Activated effector memory CD4-positive, alpha-beta T cell treated with Interleukin-2 at 50 U/mL for 16 hours (primary cell): ENCODE results near the gene TSSC4.
A peak's percentile ranks its signal among the peaks of the same experiment; 100 is the strongest.

Source experiments
- DNase-seq: peaks from one replicate; pipeline ENCODE4 v3.0.0-alpha.2; 2020

Gene TSSC4

DNA sequence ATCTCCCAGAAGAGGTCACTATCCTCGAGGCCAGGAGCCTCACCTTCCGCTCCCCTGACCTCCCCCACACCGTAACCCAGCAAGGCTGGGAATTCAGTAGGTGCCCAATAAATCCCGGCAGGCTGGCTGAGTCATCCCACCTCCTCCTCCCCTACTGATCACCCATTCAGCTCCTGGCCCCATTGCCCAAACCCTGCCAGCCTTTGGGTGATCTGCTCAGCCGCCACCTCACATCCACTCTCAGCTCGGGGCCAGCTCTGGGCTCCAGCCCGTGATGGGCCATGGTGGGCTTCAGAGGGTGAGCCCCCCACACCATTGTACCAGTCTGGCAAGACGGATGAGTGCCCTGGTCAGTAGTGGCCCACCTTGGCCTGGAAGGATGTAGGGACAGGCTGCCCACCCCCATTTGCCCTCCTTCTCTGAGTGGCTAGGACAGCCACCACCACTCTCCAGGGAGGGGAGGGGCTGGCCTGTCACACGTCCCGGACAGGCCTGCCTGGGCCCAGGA is 35.5 kb downstream of the TSSC4 start:
- DNase-seq, result no peak

DNA sequence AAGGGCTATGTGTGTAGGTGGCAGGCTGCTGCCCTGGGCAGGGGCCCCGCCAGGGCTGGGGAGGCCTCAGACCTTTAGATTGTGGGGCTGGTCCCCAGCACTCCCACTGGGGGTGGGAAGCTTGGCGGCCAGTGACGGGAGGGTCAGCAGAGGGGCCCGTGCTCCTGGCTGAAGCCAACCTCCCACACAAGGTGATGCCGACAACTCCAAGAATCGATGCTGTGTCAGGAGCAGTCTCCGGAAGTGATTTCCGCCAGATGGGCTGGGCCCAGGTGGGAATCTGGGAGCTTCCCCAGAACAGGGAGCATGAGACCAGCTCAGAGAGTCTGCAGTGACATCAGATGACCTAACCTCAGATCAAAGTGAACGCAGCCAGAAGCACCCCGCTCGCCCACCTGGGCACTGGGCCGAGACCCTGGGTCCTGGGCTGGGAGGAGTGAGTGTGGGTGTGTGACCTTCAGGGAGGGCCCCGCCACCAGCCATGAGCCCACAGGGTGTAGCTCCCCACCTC is 36.0 kb downstream of the TSSC4 start:
- no peak for DNase-seq

DNA sequence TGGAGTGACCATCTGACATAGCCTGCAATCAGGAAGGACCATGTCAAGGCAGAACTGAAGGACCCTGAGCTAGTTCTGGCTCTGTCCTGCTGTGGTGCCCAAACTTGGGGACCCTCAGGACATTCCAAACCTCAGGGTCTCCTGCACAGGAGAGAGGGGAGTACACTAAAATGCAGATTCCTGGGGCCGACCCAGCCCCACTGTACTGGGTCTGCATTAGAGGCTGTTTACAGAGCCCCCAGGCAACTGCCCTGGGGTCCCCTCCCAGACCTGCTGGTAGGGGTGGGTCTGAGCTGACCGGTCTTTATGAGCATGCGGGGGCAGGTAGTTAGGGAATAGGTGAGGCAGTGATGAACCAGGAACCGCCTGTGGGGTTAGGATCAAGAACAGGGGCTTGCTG is 37.0 kb downstream of the TSSC4 start:
- no peak for DNase-seq

DNA sequence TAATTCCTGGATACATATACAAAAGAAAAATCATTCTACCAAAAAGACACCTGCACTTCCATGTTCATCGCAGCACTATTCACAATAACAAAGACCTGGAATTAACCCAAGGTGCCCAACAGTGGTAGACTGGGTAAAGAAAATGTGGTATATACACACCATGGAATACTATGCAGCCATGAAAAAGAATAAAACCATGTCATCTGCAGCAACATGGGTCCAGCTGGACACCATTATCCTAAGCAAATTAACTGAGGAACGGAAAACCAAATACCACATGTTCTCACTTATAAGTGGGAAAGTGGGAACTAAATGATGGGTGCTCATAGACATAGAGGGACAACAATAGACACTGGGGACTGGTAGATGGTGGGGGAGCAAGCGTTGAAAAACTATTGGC is 39.3 kb downstream of the TSSC4 start:
- no peak for DNase-seq

DNA sequence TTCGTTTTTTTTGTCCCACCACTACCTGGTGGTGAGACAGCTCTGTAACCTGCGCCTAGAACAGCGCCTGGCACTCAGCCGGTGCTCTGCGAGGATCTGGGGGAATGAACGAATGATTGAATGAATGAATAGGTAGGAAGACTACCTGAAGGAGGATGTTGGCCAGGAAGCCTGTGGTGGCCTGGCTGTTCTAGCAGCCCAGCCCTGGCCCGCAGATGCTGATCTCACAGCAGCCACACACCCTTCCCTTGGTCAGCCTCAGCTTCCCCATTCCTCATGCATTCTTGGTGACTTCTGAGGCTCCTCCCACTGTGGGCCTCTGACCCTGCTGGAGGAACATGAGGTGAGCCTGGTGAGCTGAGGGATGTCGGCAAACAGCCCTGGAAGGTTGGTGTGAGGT is 40.1 kb downstream of the TSSC4 start:
- DNase-seq, result no peak

DNA sequence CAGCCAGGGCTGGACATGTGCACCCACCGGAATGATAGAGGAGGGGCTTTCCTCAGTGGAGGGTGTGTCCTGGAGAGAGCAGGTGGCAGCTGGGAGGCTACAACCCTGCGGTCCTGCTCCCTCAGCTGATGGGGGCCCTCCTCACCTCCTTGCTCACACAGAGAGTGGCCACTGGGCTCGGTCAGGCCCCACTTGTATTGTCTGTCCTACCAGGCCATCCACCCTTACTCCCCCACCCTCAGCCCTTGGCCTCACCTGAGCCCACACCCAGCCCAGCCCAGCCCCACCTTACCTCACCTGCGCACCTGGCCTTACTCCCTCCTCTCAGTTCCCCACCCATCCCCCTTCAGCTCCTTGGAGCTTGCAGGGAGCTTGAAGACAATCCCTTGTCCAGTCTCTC is 40.6 kb downstream of the TSSC4 start:
- no peak for DNase-seq

DNA sequence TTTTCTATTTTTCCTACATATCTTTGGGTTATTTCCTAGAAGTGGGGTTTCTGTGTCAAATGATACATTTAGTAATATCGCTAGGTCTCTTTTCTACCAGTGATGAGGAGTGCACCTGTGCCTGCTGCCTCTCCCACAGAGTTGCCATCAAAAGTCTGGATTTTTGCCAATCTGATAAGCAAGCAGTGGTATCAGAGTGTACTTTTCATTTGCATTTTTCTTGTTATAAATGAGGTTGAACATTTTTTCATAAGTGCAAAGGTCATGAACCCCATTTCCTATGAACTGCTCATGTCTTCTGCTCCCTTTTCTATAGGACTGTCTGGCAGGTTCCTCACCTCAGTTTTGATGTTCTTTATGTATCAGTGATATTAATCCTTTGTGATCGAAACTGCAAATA is 42.0 kb downstream of the TSSC4 start:
- no peak for DNase-seq

DNA sequence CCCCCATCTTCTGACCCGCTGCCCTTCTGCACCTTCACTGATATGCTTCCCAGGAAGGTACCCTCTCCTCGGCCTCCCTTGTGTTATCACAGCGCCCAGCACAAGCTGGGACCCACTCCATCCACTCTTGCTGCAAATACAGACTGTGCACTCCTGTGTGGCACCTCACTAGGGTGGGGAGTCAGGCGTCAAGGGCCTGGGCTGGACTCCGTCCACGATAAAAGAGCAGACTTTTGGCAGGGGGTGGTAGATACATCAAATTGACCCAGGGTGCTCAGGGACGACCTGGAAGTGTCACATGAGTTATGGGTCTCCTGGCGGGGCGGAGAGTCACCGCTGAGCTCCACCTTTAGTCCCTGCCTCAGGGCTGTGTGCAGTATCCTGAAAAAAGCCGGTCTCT is 42.9 kb downstream of the TSSC4 start:
- DNase-seq, result no peak

DNA sequence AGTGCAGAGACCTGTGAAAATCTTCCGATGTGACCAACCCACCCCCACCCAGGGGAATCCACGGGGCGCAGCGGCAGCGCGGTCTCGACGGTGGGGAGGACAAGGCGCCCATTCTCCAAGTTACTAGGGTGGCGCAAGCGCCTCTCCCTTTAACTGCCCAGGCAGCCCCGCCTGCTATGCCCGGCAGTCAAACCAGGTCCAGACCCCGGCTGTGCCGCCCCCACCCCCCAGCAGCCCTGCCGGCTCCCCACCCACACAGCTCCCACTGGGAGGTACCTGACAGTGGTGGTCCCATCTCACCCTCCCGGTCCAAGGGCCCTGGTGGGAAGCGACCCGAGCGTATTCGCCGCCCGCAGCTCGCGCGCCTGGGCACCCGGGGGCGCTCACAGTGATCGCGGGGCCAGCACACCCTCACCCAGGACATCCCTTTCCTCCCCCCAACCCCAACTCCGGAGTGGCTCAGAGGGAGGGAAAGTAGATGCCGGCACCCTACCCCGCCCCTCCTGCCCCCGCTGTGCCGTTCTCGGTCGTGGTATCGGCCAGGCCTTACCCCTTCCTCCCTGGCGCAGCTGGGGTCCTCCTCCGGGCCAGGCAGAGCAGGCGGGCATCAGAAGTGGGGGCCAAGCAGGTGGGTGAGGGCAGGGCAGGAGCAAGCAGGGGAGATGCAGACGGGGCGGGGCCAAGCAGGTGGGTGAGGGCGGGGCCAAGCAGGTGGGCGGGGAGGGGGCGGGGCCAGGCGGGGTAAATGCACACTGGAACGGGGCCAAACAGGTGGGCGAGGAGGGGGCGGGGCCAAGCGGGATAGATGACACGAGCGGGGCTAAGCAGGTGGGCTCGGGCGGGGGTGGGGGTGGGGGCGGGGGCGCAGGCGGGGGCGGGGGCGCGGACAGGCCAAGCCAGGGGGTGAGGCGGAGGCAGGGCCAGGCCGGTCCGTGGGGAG is 43.6 kb downstream of the TSSC4 start, which contains the start of gene TRPM5:
Gene TRPM5 (minus strand): TSS at position 634 of the 940 bp plus-strand sequence. CDS start 21,478 bp downstream, outside the sequence.
- peak; percentile 56 for DNase-seq

DNA sequence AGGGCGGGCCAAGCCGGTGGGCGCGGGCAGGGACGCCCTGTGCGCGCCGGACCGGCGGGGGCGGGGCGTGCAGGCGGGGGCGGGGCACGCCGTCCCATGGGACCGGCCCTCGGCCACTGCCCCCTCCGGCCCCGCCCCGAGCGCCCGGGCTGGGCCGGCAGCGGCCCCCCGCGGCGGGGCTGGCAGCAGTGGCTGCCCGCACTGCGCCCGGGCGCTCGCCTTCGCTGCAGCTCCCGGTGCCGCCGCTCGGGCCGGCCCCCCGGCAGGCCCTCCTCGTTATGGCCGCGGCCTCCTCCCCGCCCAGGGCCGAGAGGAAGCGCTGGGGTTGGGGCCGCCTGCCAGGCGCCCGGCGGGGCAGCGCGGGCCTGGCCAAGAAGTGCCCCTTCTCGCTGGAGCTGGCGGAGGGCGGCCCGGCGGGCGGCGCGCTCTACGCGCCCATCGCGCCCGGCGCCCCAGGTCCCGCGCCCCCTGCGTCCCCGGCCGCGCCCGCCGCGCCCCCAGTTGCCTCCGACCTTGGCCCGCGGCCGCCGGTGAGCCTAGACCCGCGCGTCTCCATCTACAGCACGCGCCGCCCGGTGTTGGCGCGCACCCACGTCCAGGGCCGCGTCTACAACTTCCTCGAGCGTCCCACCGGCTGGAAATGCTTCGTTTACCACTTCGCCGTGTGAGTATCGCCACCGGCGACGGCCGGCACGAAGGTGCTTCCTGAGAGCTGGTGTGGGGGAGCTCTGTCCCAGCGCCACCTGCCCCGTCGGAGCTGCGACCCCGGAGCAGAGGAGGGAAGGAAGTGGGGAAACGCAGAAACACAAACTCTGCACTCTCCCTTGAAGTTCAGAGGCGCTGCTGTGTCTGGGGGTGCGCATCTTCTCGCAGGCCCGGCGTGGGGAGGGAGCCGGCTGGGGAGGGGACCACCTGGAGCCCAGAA is 44.5 kb downstream of the TSSC4 start, which contains the start of gene KCNQ1:
Gene KCNQ1 (plus strand): TSS at position 188 of the 925 bp plus-strand sequence. CDS start 91 bp downstream, at position 279.
- no peak for DNase-seq

DNA sequence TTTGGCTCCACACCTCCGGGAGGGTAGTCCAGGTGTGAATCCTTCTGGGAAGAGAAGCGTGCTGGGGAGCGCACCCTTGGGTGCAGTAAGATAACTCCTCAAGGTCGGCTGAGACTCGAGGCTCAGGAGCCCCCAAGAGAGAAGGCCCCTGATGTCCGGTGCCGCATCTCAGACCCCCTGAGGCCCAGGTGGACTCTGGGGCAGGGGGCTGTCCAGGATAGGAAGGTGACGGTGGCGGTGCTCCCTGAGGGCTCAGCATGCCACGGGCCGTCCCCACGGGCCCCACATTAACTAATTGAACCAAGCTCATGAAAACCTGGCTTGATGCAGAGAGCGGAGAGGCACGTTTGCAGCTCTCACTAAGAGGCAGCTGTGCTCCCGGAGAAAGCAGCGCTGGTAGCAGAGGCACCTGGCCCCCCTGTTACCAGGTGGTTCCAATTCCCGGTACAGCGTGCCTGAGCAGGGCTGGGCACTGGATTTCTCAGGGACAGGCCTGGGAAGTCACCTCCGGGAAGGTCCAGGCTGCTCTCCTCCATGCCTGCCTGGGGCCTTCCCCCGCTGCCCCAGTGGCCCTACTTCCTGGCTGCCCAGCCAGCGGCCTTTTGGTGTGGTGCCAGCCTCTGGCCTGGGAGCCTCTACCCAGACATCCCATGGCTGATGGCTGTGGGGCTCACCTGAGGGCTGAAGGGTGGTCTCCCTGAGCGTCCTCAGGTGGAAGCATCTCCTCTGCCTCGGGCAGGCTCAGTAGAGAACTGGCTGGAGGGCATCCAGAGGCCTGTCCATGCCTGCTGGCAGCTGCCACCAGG is 45.4 kb downstream of the TSSC4 start:
- no peak for DNase-seq

DNA sequence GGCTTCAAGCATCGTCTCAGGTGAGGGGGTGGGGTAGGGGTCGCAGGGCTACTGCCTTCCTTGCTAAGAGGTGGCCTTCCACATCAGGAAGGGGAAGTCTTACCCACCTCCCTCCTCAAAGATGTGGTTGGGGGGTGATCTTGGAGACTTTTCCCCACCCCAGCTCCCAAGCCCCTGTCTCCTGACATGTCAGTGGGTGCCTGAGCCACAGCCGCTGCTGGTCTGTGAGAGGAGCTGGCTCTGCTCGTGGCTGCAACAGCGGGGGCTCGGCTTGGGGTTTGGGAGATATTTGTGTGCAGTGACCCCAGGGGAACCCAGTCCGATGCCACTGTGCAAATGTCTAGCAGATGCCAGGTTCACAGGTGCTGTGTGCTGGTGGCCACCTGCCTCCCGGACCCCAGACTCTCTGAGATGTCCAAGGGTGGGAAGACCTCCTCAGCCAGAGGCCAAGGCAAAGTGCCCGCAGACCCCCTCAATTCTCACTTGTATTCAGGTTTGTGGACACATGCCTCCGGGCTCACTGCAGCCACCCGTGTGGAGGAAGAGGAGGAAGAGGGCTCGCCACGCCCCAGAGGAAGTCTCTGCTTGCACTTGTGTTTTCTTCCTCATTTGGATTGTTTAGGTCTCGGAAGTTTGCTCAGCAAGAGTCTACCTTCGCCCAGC is 46.2 kb downstream of the TSSC4 start:
- no peak for DNase-seq

DNA sequence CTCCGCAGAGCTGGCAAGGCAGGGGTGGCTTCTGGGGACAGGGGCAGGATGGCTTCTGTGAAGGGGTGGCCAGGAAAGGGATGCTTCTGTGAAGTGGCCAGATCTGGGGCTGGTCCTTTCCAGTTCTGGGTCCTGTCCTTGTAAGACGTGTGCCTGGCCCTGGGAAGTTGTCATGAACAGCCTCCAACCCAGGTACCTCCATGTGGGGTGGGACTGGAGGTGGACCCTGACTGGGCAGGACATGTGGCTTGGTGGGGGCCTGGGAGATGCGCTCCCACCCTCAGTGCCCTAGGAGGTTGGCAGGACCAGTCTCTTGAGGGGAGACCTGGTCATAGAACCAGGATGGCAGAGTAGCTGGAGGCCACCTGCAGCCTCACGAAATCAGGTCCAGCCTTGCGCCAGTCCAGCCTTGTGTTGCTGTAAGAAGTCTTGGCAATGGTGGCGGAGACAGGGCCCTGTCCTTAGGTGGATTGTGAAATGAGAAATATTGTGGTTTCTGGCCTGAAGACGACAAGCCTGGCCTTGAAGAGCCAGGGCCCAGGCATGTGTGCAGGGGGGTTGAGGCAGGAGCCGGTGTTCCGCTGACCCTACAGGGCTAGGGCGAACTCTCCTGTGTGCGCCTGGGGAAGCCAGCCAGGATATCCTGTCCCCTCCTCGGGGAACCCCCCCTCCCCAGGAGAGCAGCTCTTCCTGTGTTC is 46.9 kb downstream of the TSSC4 start:
- DNase-seq, result no peak

DNA sequence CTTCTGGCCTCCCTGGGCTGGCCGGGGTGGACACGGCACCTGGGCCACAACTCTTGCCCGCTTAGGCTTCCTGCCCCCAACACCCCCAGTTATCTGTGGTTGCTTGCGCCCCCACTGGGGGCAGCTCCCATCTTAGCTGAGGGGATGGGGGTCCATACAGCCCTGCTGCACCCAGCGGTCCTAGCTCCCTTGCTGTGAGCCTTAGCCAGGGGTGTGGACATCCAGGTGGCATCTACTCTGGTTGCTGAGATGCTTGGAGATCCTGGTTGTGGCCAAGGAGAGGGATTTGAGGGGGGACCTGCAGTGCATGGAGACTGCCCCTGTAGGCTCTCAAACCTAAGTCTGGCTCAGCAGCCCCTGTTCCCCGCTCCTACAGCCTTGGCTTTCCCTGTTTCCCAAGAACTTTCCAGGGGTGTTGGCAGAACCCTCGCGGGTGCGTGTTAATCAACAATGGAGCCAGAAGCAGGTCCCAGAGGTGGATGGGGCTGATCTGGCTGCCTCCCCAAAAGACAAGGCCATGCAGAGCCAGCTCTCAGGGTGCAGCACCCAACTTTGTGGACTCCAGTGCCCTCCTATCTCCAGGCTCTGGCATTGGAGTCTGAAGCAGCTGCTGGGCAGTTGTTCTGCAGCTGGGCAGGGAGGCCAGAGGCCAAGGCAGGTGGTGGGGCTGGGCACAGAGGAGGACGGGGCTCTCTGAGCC is 47.6 kb downstream of the TSSC4 start:
- DNase-seq, result no peak

DNA sequence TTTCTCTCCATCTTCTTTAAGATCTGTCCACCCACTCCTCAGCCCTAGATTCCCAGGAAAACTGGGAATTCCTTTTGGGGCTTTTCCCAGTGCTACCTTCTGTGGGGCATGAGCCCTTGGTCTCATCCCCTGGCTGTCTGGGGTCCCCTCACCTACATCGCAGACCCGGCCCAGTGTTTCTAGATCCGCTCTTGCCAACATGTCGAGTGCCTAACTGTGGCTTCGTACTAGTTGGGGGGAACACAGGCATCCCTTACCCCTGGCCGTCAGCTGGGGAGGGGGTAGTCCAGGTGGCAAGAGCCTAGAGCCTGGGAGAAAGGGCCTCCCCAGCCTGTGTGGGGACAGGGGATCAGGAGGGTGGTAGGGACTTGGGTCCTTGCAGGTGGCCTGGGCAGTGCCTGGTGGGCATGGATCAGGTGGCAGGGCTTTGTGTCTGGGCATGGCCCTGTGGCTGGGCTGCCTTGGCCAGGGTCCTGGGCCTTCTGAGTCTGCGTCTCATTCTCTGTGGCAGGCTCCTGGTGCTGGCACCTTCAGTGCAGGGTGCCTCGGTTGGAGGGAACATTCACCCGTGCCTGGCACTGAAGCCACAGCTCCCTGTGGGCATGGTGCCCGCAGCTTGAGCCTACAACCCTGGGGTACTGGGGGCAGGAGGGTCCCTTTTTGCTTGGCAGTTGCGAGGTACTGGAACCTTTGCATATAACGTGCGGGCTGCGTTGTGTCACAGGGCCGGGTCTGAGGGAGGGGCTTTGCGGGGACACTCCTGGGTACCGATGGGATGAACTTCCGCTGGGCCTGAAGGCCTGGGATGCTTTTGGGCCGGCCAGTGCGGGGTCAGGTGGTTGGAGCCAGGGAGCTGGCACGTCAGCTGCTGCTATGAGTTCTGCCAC is 48.4 kb downstream of the TSSC4 start:
- DNase-seq, result no peak

DNA sequence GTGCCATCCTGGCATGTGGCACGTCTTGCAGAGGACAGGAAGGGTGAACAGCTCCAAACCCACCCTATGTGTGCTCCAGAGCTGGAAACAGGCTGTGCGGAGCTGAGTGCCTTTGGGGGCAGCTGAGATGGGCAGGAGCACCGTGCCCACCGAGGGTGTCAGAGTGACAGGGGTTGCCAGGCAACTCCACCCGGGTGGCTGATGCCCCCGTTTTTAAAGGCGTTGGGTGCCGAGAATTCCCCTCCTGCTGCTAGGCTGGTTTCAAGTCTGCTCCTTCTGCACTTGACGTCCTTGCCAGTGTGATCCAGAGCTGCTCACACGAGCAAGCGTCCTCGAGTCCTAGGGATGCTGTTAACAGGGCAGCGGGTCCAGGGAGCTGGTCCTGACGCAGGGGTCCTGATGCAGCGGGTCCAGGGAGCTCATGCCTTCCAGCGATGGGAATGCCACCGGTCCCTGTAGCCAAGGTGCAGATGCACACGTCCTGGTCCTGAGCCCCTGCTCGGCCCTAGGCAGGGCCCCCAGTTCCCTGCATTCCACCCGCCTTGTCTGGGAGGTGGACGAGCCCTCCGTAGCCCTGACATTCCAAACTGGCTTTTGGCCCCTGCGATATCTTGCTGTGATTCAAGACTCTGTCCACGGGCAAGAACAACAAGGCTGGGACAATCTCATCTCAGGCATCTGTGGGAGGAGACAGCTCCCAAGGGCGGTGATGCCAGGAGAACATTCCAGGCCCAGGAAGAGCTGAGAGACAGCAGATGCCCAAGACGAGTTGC is 49.2 kb downstream of the TSSC4 start:
- no peak for DNase-seq

DNA sequence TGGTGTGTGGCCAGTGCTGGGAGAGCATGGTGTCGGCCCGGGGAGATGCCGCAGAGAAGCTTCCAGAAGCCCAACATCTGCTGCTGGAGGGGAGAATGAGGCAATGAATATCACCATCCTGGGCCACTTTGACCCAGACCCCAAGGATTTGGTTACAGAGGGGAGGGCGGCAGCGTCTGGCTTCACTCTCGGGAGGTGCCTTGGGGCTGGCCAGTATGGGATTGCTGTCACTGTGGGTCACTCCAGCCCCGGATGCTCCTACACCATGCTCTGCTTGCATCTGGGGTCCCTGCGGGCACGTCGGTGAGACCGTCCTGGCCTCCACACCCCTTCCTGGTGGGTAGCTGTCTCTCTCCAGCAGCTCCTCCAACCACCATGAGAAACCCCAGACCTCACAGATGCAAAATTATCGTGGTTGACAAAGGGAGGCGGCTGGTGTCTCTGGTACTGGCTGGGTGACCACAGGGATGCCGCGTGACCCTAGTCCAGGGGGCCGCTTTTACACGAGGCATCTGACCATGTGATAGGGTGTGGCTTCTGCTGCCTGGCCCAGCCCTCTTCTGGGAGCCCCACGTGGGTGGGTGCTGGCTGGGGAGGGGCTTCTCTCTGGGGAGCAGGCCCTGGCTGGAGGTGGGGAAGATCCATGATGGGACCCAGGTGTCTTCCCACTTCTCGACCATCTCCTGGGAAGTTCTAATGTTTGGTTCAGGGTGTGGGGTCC is 49.9 kb downstream of the TSSC4 start:
- no peak for DNase-seq

DNA sequence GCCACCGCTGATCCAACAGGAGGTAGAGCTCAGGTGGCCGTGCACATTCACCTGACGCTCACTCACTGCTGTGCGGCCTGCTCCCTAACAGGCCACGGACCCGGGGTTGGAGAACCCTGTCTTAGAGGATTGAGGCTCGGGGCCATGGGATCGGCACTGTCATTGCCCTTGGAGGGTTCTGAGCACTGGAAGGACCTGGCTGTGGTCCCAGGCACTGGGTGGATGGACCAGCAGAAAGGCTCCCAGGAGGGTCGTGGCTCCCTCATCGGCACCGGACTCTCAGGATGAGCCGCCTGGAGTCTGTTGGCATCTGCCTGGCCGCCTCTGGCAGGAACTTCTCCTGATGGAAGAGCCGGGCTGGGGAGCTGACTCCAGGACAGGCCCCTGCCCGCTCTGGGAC is 50.8 kb downstream of the TSSC4 start:
- DNase-seq, result no peak
